COLO829 (cell line): ENCODE results near the gene FSTL4.

Source experiments
- DNase-seq: peaks from one replicate; pipeline ENCODE4 v3.0.0; 2012; ENCODE audit warnings: low spot score

The FSTL4 gene

DNA sequence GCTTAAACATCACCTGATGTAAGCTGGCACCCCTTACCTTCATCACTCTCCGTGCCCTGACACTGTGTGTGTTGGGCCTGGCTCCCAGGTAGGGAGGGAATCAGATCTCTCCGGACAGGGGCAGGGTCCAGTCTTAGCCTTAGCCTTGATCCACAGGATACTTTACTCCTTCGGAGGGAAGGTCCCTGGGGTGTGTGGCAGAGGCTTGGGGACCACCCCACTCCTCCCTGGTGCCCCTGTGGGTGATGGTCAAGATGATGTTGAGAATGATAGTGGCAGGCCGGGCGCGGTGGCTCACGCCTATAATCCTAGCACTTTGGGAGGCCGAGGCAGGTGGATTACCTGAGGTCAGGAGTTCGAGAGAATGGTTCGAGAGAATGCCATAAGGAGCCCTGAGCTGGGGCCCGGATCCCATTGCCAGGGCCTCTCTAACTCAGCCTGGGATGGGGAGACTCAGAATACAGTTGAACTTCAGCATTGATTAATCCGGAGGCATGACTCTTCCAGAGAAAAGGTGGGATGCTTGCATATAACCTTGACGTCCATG, 291.0 kb downstream of the FSTL4 start:
- no peak for DNase-seq

DNA sequence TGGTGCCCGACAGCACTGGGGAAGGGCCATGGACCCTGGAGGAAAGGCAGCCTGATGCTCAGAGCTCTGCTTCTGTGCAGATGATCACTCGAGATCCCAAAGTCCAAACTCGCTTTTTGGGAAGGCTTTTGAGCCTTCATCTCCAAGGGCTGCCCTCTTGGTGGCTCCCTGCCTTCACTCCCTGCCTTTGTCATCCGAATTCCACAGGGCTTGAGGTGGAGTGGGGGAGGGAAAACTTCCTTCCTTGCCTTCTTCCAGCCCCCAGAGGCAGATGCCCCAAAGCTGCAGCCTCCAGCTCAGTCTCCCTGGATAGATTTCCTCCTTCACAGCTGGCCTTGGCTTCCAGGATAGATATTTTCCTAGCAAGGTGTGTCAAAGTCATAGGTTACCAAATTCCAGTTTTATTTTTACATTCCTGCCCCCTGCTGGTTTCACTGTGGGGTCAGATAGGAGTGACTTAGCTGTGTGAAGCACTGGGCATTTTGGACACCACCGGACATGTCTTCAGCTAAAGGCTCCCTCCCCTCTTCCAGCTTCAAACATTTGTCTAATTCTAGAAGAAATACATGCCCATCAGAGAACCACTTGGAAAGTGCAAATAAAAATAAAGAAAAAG, 292.3 kb downstream of the FSTL4 start:
- no peak for DNase-seq

- no peak for DNase-seq
These were observed 293.1 kb downstream of the FSTL4 start for GRCh38 chr5:133319244-133319643.

DNA sequence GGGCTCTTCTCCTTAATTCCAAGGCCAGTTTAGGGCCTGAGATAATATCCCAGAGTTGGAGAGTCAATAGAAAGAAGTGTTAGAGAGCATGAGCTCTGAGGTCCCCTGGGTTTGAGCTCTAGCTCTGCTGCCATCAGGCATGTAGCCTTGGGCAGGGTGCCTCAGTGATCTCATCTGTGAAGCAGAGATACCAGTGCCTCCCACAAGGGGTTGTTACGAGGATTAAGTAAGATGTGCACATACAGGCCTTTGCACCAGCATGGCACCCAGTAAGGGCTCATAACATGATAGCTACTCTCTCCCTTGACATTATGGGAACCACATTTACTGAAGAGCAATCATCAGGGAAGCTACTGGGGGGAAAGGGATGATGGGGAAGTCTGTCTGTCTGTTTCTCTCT, 294.8 kb downstream of the FSTL4 start:
- DNase-seq, result no peak

- no peak for DNase-seq
These were observed 295.7 kb downstream of the FSTL4 start for GRCh38 chr5:133316346-133317343.

DNA sequence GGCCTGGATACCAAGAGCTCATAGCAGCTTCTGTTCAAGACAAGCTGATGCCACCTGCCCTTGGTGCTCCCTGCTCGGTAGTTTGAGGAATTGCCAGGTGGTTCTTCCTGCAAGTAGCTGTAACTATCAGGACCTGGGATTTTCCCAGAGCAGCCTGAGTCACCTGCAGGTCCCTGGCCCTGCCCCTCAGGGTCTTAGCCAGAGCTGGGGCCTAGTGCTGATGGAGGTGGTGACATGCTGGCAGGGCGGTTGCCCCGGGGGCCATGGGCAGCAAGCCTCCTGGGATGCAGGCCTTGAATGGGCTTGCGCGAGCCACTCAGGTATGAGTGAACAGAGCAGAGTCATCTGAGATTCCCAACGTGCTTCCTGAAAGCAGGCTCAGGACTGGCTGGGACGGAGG, 298.3 kb downstream of the FSTL4 start:
- no peak for DNase-seq

DNA sequence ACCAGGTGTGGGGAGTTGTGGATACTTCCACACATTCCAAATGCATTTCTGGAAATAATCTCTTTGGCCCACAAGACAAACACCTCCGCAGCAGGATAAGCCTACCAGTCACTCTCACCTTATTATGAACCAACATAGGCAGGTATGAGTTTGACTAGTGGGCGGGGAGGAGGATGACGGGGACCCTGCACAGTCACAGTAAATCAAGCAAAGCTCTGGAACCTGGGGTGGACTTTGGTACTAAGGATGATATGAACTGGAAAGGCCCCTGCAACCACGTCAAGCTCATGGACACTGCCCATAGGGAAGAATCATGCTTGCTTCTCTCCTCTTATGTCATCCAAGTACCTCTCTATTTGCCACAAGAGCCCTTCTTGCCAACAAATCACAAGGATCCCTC, 301.2 kb downstream of the FSTL4 start:
- DNase-seq, result no peak

GRCh38 chr5:133309984-133310621, 302.2 kb downstream of the FSTL4 start:
- DNase-seq, result no peak

DNA sequence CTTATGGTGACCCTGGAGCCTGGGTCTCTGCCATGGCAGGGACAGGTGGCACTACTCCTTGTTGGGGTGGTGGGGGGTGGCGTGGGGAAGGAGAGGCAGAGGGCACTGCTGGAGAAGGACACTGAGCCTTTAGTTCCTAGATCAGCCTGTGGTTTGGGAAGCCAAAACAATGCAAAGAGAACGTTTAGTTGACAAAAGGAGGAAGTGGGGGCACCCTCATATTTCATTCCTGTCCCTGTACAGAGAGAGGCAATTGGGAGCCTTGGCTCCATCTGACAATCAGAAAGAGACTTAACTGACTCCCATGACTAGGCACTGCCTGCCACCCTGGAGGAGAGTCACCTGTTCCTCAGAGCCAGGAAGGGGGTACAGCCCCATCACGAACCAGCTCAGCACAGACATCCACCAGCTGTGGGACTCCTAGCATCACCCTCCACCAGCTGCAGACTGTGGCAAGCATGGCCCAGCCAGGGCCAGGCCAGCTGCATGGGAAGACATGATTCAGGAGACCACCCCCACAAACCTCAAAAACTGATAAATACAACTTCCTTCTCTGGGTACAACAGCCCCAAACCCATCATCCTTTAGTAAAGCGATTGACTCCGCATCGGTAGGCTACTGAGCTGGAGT, 303.1 kb downstream of the FSTL4 start:
- DNase-seq, result no peak

DNA sequence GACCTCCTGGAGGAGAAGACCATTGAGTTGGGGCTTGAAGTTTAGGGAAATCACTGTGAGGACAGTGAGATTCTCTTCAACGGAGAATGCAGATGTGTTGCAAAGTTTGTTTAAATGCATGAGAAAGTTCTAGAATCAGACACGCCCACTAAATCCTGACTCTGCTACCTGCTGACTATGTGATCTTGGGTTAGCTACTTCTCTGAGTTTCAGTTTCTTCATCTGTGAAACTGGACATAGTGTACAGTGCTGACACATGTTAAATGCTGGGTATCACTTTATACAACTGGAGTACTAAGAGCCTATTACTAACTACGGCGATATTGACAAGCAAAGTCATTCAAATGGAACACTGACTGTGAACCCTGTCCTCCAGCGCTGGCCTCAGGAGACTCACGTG, 305.1 kb downstream of the FSTL4 start:
- DNase-seq, result no peak

- DNase-seq, result no peak
These were observed 307.6 kb downstream of the FSTL4 start for GRCh38 chr5:133304707-133305216.

- no peak for DNase-seq
These were observed 308.2 kb downstream of the FSTL4 start for GRCh38 chr5:133304178-133304577.

DNA sequence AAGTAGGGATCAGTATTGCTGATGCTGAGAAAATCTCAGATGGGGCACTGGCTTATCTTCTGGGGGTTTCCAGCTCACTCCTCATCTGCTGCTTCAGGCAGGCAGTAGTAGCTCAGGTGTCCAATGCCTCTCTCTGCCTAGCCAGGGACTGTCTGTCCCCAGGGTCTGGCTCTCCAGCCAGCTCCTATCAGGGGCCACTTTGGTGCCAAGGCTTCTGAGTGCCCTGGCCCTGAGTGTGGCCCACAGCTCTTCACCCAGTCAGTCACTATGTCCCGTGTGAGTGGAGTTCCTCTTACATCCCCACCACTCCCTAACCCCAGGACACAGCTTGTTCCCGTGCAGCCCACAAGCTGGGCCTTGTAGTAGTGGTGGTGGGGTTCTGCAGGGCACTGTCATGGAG, 309.0 kb downstream of the FSTL4 start:
- no peak for DNase-seq

- DNase-seq, result no peak
These were observed 312.6 kb downstream of the FSTL4 start for GRCh38 chr5:133299728-133300127.

DNA sequence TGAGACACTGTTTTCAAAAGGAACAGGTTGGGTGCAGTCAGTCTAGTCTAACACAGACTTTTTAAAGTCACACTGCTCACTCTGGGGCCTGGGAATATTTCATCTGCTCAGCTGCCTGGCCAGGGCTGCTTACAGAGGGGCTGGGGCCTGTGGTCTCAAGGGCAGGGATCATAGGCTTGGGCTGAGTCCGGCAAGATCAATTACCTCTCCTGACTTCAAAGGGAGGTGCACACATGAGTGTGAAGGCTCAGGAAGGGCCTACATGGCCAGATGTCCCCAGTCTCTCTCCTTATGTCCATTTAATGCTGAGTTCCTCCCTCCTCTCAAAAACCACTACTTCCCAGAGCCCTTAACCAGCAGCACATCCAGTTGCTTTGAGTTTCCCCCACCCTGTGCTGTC, 313.3 kb downstream of the FSTL4 start:
- no peak for DNase-seq

DNA sequence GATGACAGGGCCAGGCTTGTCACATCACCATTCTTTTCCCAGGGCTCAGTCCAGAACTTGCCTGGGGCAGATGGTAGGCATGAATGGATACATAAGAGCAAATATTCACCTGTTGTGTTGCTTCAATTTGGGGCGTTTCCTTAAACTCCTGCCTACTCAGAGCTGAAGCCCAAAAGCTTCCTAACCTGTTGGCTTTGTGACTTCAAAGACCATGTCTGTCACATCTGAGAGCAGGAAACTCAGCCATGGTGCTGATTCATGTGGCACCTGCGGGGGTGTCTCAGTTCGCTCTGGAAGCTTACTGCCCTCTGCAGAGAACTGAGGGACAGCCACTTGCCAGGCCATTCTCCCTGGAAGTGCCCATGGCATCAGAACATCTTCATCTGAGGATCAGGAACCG, 313.9 kb downstream of the FSTL4 start:
- no peak for DNase-seq

GRCh38 chr5:133297293-133297692, 315.0 kb downstream of the FSTL4 start:
- DNase-seq, result no peak

- no peak for DNase-seq
These were observed 315.7 kb downstream of the FSTL4 start for GRCh38 chr5:133296624-133297023.

DNA sequence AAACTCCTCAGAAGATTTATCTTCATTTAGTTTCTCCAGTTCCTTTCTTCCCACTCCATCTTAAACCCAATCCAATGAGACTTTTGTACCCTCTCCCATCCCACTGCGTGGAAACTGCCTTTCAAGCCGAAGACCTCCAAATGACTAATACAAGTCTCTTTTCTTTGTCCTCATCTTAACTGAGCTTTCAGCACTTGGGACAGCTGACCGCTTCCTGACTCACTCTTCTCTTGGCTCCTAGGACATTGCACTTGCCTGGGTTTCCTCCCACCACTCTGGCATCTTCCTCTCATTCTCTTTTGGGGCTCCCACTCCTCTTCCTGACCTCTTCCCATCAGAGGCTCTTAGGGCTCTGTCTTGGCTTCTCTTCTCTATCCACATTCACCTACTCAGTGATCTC, 316.8 kb downstream of the FSTL4 start:
- peak; percentile 8 for DNase-seq

GRCh38 chr5:133294380-133294779, 318.0 kb downstream of the FSTL4 start:
- no peak for DNase-seq

DNA sequence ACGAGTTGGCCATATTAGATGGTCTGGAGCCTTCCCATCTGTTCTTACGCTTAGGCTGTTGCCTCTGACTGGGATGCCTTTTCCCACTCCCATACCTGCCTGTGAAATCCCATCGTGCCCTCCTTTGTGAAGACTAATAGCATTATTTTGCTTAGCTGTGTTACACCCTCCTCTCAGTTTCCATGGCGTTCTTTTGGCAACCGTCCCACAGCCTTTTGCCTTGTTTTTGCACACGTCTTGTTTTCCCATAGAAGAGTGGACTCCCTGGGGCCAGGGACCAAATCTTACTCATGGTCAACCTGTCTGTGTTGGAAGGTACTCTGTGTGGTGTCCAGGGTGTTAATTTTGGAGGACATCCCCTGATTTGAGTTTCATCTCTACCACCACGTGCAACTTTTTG, 318.4 kb downstream of the FSTL4 start:
- no peak for DNase-seq

DNA sequence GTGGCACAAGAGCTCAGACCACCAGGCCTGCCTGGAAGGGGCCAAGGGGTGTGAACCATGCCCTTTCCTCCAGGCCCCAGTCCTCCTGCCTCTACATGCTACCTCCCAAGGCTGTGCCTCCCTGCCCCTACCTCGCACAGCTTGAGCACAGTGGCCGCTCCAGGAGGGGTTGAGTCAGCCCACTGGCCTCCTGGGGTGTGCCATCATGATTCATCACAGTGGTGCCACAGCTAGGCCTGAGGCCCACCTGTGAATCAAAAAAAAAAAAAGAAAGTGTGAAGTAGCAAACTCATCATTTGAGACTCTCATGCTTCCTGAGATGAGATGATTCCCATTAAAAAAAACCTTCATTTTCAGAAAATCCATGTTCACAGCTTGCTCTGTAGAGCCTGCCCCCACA, 320.0 kb downstream of the FSTL4 start:
- no peak for DNase-seq
